H1 (cell line): Measurements from ENCODE around the gene ATR. TPM values are rescaled to one million over a fixed set of nuclear protein-coding genes. Genes with fewer than 3 reads are reported as not detected.

Source experiments
- CTCF ChIA-PET: fragments of 300-600 bp; sonication (Branson Sonifier 250); formaldehyde crosslinking; loops from one replicate; lab custom pipeline; 2021; ENCODE audit not compliant: partially characterized antibody; lab: Charles Lee
- POLR2A ChIA-PET: fragments of 300-600 bp; sonication (Branson Sonifier 250); formaldehyde crosslinking; loops from one replicate; lab custom pipeline; 2021; ENCODE audit warnings: inconsistent platforms; ENCODE audit not compliant: partially characterized antibody; lab: Charles Lee
- DNase-seq, 2 experiments: peaks; one replicate each; pipeline versions ENCODE4 v3.0.0 to v3.0.0-alpha.2; 2010 to 2022; ENCODE audit warnings: low spot score in 2 of 2, low read depth in 1 of 2, mixed read lengths in 1 of 2
- FAIRE-seq: peaks from 2 replicates; lab custom pipeline; 2011; peaks lifted over from hg19 to GRCh38; lab: Jason Lieb, UNC
- H2AFZ ChIP-seq: 2 replicates; pipeline ENCODE4 v1.8.1; 2012; ENCODE audit warnings: low read length, inconsistent platforms
- H2AK5ac ChIP-seq: 2 replicates; pipeline ENCODE4 v1.6.1; 2013; ENCODE audit warnings: low read depth, low read length
- H2BK120ac ChIP-seq: replicated peaks from 2 replicates; pipeline ENCODE3; 2013; ENCODE audit warnings: low read depth, low read length, inconsistent platforms
- H2BK12ac ChIP-seq: 2 replicates; pipeline ENCODE4 v1.6.1; 2013; ENCODE audit warnings: low read depth, low read length
- H2BK15ac ChIP-seq: 2 replicates; pipeline ENCODE4 v1.6.1; 2013; ENCODE audit warnings: low read length
- H2BK20ac ChIP-seq: 2 replicates; pipeline ENCODE4 v1.6.1; 2013; ENCODE audit warnings: low read length
- H2BK5ac ChIP-seq: 2 replicates; pipeline ENCODE4 v1.6.1; 2013; ENCODE audit warnings: low read depth, low read length
- H3K14ac ChIP-seq: 2 replicates; pipeline ENCODE4 v1.6.1; 2013; ENCODE audit warnings: inconsistent platforms; ENCODE audit not compliant: insufficient read length
- H3K18ac ChIP-seq: 2 replicates; pipeline ENCODE4 v1.6.1; 2013; ENCODE audit warnings: low read length; ENCODE audit errors: extremely low read depth
- H3K23ac ChIP-seq: 2 replicates; pipeline ENCODE4 v1.6.1; 2013; ENCODE audit warnings: inconsistent platforms; ENCODE audit not compliant: insufficient read length
- H3K23me2 ChIP-seq: 2 replicates; pipeline ENCODE4 v1.6.1; 2013; ENCODE audit warnings: low read depth, low read length
- H3K27ac ChIP-seq: 2 replicates; pipeline ENCODE4 v1.6.1; 2011; ENCODE audit warnings: low read depth, low read length, inconsistent platforms
- H3K27me3 ChIP-seq, 4 experiments: replicated peaks in 1 of 4; 1 replicate in 1 of 4; 2 replicates in 3 of 4; pipeline versions ENCODE4 v1.6.1 to v1.8.1; 2011 to 2013; ENCODE audit warnings: low read length in 3 of 4, mild to moderate bottlenecking in 3 of 4, inconsistent platforms in 2 of 4, mixed read lengths in 2 of 4, moderate library complexity in 1 of 4; ENCODE audit not compliant: control insufficient read depth in 3 of 4, insufficient read depth in 3 of 4; ENCODE audit errors: extremely low read depth in 1 of 4
- H3K36me3 ChIP-seq, 4 experiments: 2 replicates each; pipeline versions ENCODE4 v1.6.1 to v1.8.1; 2011 to 2013; ENCODE audit warnings: mild to moderate bottlenecking in 4 of 4, low read length in 3 of 4, moderate library complexity in 2 of 4, control low read depth in 1 of 4, inconsistent platforms in 1 of 4; ENCODE audit not compliant: insufficient read depth in 4 of 4, control insufficient read depth in 2 of 4
- H3K4ac ChIP-seq: replicated peaks from 2 replicates; pipeline ENCODE3; 2013; ENCODE audit warnings: low read length, low read depth, mixed read lengths, inconsistent platforms; ENCODE audit not compliant: insufficient read length
- H3K4me1 ChIP-seq, 4 experiments: replicated peaks in 1 of 4; 1 replicate in 1 of 4; 2 replicates in 3 of 4; pipeline versions ENCODE4 v1.6.1 to v1.8.1; 2011 to 2013; ENCODE audit warnings: low read length in 3 of 4, inconsistent platforms in 2 of 4, mixed read lengths in 1 of 4; ENCODE audit not compliant: insufficient read depth in 4 of 4, control insufficient read depth in 3 of 4
- H3K4me2 ChIP-seq, 2 experiments: 2 replicates each; pipeline versions ENCODE4 v1.6.1 to v1.8.1; 2011 to 2013; ENCODE audit warnings: low read depth in 2 of 2, low read length in 2 of 2, control low read depth in 1 of 2, inconsistent platforms in 1 of 2, mild to moderate bottlenecking in 1 of 2; ENCODE audit not compliant: insufficient read depth in 1 of 2
- H3K4me3 ChIP-seq, 4 experiments: fragments of 200-600, 300-600 bp in 1 of 4; sonication (generic), shearing (Covaris generic), sonication (Bioruptor Twin) in 1 of 4; 2 replicates each; pipeline versions ENCODE4 v1.5.1 to v1.8.1; 2011 to 2016; ENCODE audit warnings: low read length in 4 of 4, low read depth in 3 of 4, control low read depth in 2 of 4, inconsistent platforms in 2 of 4, mild to moderate bottlenecking in 2 of 4, mixed read lengths in 1 of 4, moderate library complexity in 1 of 4; ENCODE audit not compliant: insufficient read depth in 2 of 4; ENCODE audit errors: extremely low read depth in 1 of 4
- H3K56ac ChIP-seq: replicated peaks from 2 replicates; pipeline ENCODE3; 2013; ENCODE audit warnings: low read depth, mild to moderate bottlenecking, mixed read lengths, low read length, inconsistent platforms; ENCODE audit not compliant: insufficient read length
- H3K79me1 ChIP-seq: 2 replicates; pipeline ENCODE4 v1.6.1; 2013; ENCODE audit warnings: low read depth, low read length, control low read depth
- H3K79me2 ChIP-seq, 2 experiments: 2 replicates each; pipeline versions ENCODE4 v1.6.1 to v1.8.1; 2012 to 2013; ENCODE audit warnings: low read length in 2 of 2, mild to moderate bottlenecking in 2 of 2, inconsistent platforms in 1 of 2; ENCODE audit not compliant: insufficient read depth in 2 of 2, control insufficient read depth in 1 of 2
- H3K9ac ChIP-seq, 4 experiments: replicated peaks in 1 of 4; 1 replicate in 1 of 4; 2 replicates in 3 of 4; pipeline versions ENCODE4 v1.6.1 to v1.8.1; 2011 to 2013; ENCODE audit warnings: low read depth in 3 of 4, low read length in 3 of 4, control low read depth in 2 of 4, mild to moderate bottlenecking in 2 of 4, moderate library complexity in 2 of 4, inconsistent platforms in 1 of 4; ENCODE audit errors: extremely low read depth in 1 of 4
- H3K9me3 ChIP-seq, 2 experiments: 2 replicates each; pipeline versions ENCODE4 v1.6.1 to v1.8.1; 2012 to 2013; ENCODE audit warnings: mild to moderate bottlenecking in 2 of 2, moderate library complexity in 2 of 2, control low read depth in 1 of 2, inconsistent platforms in 1 of 2, low read depth in 1 of 2, low read length in 1 of 2, mixed read lengths in 1 of 2; ENCODE audit not compliant: insufficient read depth in 2 of 2
- H4K20me1 ChIP-seq, 2 experiments: replicated peaks in 1 of 2; 2 replicates each; pipeline versions ENCODE3 to v1.8.1; 2011 to 2013; ENCODE audit warnings: inconsistent platforms in 2 of 2, low read length in 2 of 2, mild to moderate bottlenecking in 1 of 2; ENCODE audit not compliant: insufficient read depth in 2 of 2, control insufficient read depth in 1 of 2
- H4K5ac ChIP-seq: 2 replicates; pipeline ENCODE4 v1.6.1; 2013; ENCODE audit warnings: low read length, low read depth, mixed read lengths, inconsistent platforms; ENCODE audit not compliant: insufficient read length
- H4K8ac ChIP-seq: 2 replicates; pipeline ENCODE4 v1.8.0; 2013; ENCODE audit warnings: mild to moderate bottlenecking, moderate library complexity, low read length, inconsistent platforms; ENCODE audit not compliant: insufficient read depth; ENCODE audit errors: extremely low read depth
- H4K91ac ChIP-seq: replicated peaks from 2 replicates; pipeline ENCODE3; 2013; ENCODE audit warnings: low read length, mixed read lengths, inconsistent platforms; ENCODE audit not compliant: insufficient read length
- ATF2 ChIP-seq: IDR thresholded peaks from 2 replicates; pipeline ENCODE4 v1.6.1; 2012; ENCODE audit warnings: low read length, inconsistent platforms
- BACH1 ChIP-seq: IDR thresholded peaks from 2 replicates; pipeline ENCODE4 v1.6.1; 2012; ENCODE audit warnings: low read length, improper control_type of control experiment
- CBX8 ChIP-seq: fragments of 300-800, 300-1000 bp; sonication (generic); IDR thresholded peaks from 2 replicates; pipeline ENCODE4 v1.7.1; 2016; ENCODE audit warnings: low read depth, low read length, borderline replicate concordance
- CHD1 ChIP-seq: IDR thresholded peaks from 2 replicates; pipeline ENCODE4 v1.6.1; 2012; ENCODE audit warnings: low read depth, low read length, improper control_type of control experiment
- CTBP2 ChIP-seq: IDR thresholded peaks from 2 replicates; pipeline ENCODE4 v1.7.0; 2011; ENCODE audit warnings: borderline replicate concordance, mild to moderate bottlenecking, moderate library complexity, mixed read lengths, low read length; ENCODE audit not compliant: insufficient read depth, insufficient read length
- E2F6 ChIP-seq: IDR thresholded peaks from 2 replicates; pipeline ENCODE4 v1.6.1; 2012; ENCODE audit warnings: inconsistent platforms
- EGR1 ChIP-seq: IDR thresholded peaks from 2 replicates; pipeline ENCODE4 v1.6.1; 2011; ENCODE audit warnings: low read depth, low read length, borderline replicate concordance
- FOSL1 ChIP-seq: IDR thresholded peaks from 2 replicates; pipeline ENCODE4 v1.6.1; 2011; ENCODE audit warnings: mild to moderate bottlenecking, low read depth, low read length, moderate library complexity; ENCODE audit not compliant: insufficient read depth
- KDM5A ChIP-seq: fragments of 200-600 bp; IDR thresholded peaks from 2 replicates; pipeline ENCODE4 v1.7.1; 2012; ENCODE audit warnings: mild to moderate bottlenecking, low read length, inconsistent platforms, mixed read lengths
- SIN3A ChIP-seq, 2 experiments: IDR thresholded peaks in 1 of 2; conservative IDR thresholded peaks in 1 of 2; 2 replicates each; pipeline ENCODE4 v1.6.1; 2011 to 2012; ENCODE audit warnings: low read length in 2 of 2, improper control_type of control experiment in 1 of 2, low read depth in 1 of 2, mild to moderate bottlenecking in 1 of 2
- YY1 ChIP-seq: IDR thresholded peaks from 2 replicates; pipeline ENCODE4 v1.6.1; 2011; ENCODE audit warnings: low read depth, mild to moderate bottlenecking, low read length
- WGBS, 2 experiments: shearing (Covaris generic) in 1 of 2; methylation state at CpG; one replicate each; pipeline versions ENCODE4 v1.1.6 to v1.1.7; 2013 to 2015; ENCODE audit warnings: low lambda C conversion rate in 2 of 2, mixed read lengths in 2 of 2, inconsistent platforms in 1 of 2, low coverage in 1 of 2, missing lambda C conversion rate in 1 of 2; ENCODE audit not compliant: insufficient replicate concordance in 2 of 2, insufficient coverage in 1 of 2, insufficient read length in 1 of 2; ENCODE audit errors: extremely low coverage in 1 of 2, missing lambda C conversion rate in 1 of 2; 5-methylcytosine and 5-hydroxymethylcytosine counted together
- polyA plus RNA-seq, 7 experiments: library from polyadenylated mRNA; depleted of rRNA in 3 of 7; stranded (reverse) in 5 of 7; unstranded in 2 of 7; fragments of >200 nt in 5 of 7; fragments of 200-250 nt in 2 of 7; gene quantifications; 1 replicate in 5 of 7; 2 replicates in 1 of 7; 4 replicates in 1 of 7; pipeline versions ENCODE4 v1.2.1 to v1.2.3, GENCODE V29; 2011 to 2013; ENCODE audit warnings: missing spikeins in 2 of 7, mixed read lengths in 2 of 7
- total RNA-seq: library from RNA; stranded (reverse); fragmentation: NEBNext Ultra II Directional; extraction: Animal tissue kit (Norgen Biotek cat#: 25700); gene quantifications from 2 replicates; pipeline ENCODE4 v1.2.1, GENCODE V29; 2021

Gene ATR
- total and polyA plus RNA-seq, 2 of the 8 experiments (the other 6 are each of a cell fraction or from before 2014, with no cell fraction given), result 8.4 to 23.2 TPM

- peaks cover 0 to 2% (median 0%) of the 10 kb centered on the region in 4 experiments; a peak in 1 of 7 replicates for H3K4me1 ChIP-seq
- no peak overlapping the region for H3K4me3 ChIP-seq
- H3K23me2 ChIP-seq, result no peaks in the 10 kb centered on the region
- H2BK20ac ChIP-seq, result no peak overlapping the region
- H3K27me3 ChIP-seq, result no peaks in the 10 kb centered on the region
- no peak overlapping the region for H3K9ac ChIP-seq
- no peak overlapping the region for H2BK15ac ChIP-seq
- no peak overlapping the region for H3K18ac ChIP-seq
- no peaks in the 10 kb centered on the region for H3K9me3 ChIP-seq
- no peak overlapping the region for H2BK5ac ChIP-seq
- no peak overlapping the region for H3K56ac ChIP-seq
- H2AK5ac ChIP-seq, result no peak overlapping the region
- no peaks in the 10 kb centered on the region for H4K20me1 ChIP-seq
- no peak overlapping the region for H4K5ac ChIP-seq
- no peak for DNase-seq
- H2AFZ ChIP-seq, result no peak overlapping the region
- H4K8ac ChIP-seq, result no peak overlapping the region
- WGBS, 2 experiments, result 93% methylated on average over 3 of the region's 3 CpGs; no CpG with 5 or more reads in 1 of the 2 experiments
- no peaks in the 10 kb centered on the region for H3K36me3 ChIP-seq
- H3K79me1 ChIP-seq, result no peaks in the 10 kb centered on the region
- no peak overlapping the region for H3K14ac ChIP-seq
- H2BK120ac ChIP-seq, result no peak overlapping the region
- H4K91ac ChIP-seq, result no peak overlapping the region
- H3K4ac ChIP-seq, result no peak overlapping the region
- H3K23ac ChIP-seq, result no peak overlapping the region
- ChIA-PET CTCF (no interaction called here), POLR2A (interaction anchor here (0.6 kb wide), 1 partner anchor 57 kb away, joined by 3 read pairs; no protein-coding TSS in a partner anchor)
- no peak overlapping the region for H3K4me2 ChIP-seq
- FAIRE-seq, result no peak
- no peak overlapping the region for H2BK12ac ChIP-seq
- H3K79me2 ChIP-seq, result no peaks in the 10 kb centered on the region
- H3K27ac ChIP-seq, result no peak overlapping the region
- TF ChIP-seq FOSL1, result no peak
- TF ChIP-seq CBX8, result no peak
- TF ChIP-seq CTBP2, result no peak
- TF ChIP-seq BACH1, result no peak
- no peak for TF ChIP-seq ATF2
- TF ChIP-seq SIN3A (conservative IDR thresholded peaks at IDR 0.05 in 1 of 2, IDR thresholded peaks at IDR 0.05 in 1 of 2; ENCODE audit: low read depth in 1 of 2, low read length in 2 of 2), result no peak
- no peak for TF ChIP-seq EGR1
- TF ChIP-seq CHD1, result no peak
- TF ChIP-seq E2F6, result no peak
- TF ChIP-seq KDM5A, result no peak
- no peak for TF ChIP-seq YY1
Observed at GRCh38 chr3:142618917-142619461, 40.5 kb upstream of the ATR start.
